Spinal cord (tissue), 10 donors: Measurements from ENCODE around the gene DENR. TPM values are rescaled to one million over a fixed set of nuclear protein-coding genes. Genes with fewer than 3 reads are reported as not detected.
"Not testable (repeated sequence)": the region's sequence is repeated elsewhere in the genome, so short reads cannot be mapped to it uniquely, and the experiment has no call there.

ENCODE experiments used
- DNase-seq, 6 donors: peaks; one replicate each; pipeline versions ENCODE4 v3.0.0 to v3.0.0-alpha.2; 2013 to 2015; ENCODE audit warnings: low spot score in 6 of 6, low read depth in 4 of 6
- H3K27ac ChIP-seq: one replicate; pipeline ENCODE4 v1.5.1; 2013; ENCODE audit warnings: low read depth, low read length, control low read depth
- H3K27me3 ChIP-seq: one replicate; pipeline ENCODE4 v1.6.1; 2013; ENCODE audit warnings: low read length; ENCODE audit not compliant: control insufficient read depth, insufficient read depth
- H3K36me3 ChIP-seq: one replicate; pipeline ENCODE4 v1.6.1; 2013; ENCODE audit warnings: low read length; ENCODE audit not compliant: control insufficient read depth, insufficient read depth
- H3K4me1 ChIP-seq: one replicate; pipeline ENCODE4 v1.6.1; 2013; ENCODE audit warnings: low read length; ENCODE audit not compliant: control insufficient read depth, insufficient read depth
- H3K4me3 ChIP-seq: one replicate; pipeline ENCODE4 v1.5.1; 2013; ENCODE audit warnings: low read depth, low read length, control low read depth
- H3K9me3 ChIP-seq: one replicate; pipeline ENCODE4 v1.6.1; 2013; ENCODE audit warnings: low read length; ENCODE audit not compliant: control insufficient read depth, insufficient read depth
- WGBS: methylation state at CpG from one replicate; pipeline ENCODE4 v1.1.5; 2013; ENCODE audit warnings: missing lambda C conversion rate; ENCODE audit not compliant: insufficient coverage; 5-methylcytosine and 5-hydroxymethylcytosine counted together
- long read RNA-seq, 4 donors: transcript quantifications; one replicate each; lab custom pipeline, GENCODE V29; 2026
- polyA plus RNA-seq, 2 donors: library from polyadenylated mRNA; unstranded; fragments of 120-200 nt; gene quantifications; one replicate each; pipeline ENCODE4 v1.2.1, GENCODE V29; 2013; ENCODE audit not compliant: insufficient read length in 2 of 2
- total RNA-seq, 2 donors: library from RNA; depleted of rRNA in 1 of 2; stranded (reverse); fragments of 120-200 nt in 1 of 2; fragments of >200 nt in 1 of 2; gene quantifications; one replicate each; pipeline versions ENCODE4 v1.2.3 to v1.2.4, GENCODE V29; 2013 to 2014
- donor health status: healthy.

Gene DENR
- total RNA-seq (10 to 100 TPM; 44.2 to 50.2 TPM), polyA plus RNA-seq (10 to 100 TPM; 68.2 to 72.5 TPM)
- long read RNA-seq, donor 1, partial matches to known transcripts: 25 of 42 reads
- long read RNA-seq, donor 1, other reads (novel, unspliced or antisense): 15 of 42 reads
- long read RNA-seq, donor 2, partial matches to known transcripts: 0 of 10 reads
- long read RNA-seq, donor 2, other reads (novel, unspliced or antisense): 10 of 10 reads
- long read RNA-seq, donor 3, partial matches to known transcripts: 14 of 33 reads
- long read RNA-seq, donor 3, other reads (novel, unspliced or antisense): 19 of 33 reads
- long read RNA-seq, donor 4, partial matches to known transcripts: 23 of 40 reads
- long read RNA-seq, donor 4, other reads (novel, unspliced or antisense): 15 of 40 reads

DNA sequence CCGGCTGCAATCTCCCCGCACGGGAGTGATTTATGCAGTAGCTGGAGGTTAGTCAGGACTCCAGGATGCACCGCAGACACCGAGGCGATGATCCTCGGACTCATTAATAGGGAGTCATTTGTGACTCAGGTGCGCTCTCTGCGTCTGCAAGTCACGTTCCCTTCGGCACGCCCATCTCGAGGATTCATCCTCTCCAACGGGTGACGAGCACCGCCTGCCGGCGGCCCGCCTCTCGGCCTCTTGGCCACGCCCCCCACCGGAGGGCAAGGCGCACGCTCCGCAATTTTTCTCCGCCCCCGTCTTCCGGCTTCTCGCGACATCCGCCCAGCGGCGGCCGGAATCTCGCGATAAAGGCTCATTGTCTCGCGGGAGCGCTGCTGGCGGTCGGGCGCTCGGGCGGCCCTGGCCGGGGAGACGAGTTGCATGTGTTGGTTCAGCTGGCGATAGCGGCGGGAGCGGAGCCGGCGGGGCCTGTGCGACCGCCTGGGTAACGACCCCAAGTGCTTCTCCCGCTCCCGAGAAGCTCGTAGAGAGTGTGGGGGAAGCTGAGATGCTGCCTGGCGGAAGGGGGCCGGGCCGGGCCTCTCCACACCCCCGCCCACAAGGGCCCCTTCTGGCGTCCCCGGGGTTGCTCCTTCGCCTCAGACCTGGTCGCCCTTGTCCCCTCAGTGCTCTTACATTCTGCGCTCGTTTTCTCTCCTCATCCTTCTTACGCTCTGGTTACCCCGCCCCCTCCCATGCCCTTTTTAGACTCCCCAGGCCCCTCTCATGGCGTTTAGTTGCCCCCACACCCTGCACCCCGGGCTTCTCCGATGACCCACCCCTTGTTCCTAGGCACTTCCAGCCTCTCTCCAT lies at the start of gene DENR:
Gene DENR, plus strand, starts transcription at position 361 of the 855 bp plus-strand sequence. CDS start 878 bp downstream, outside the sequence.
- Histone ChIP-seq H3K27me3 (no peaks in the 10 kb centered on the region), H3K27ac (peak within 1 kb of the TSS; percentile 88), H3K4me3 (peak within 1 kb of the TSS; percentile 90), H3K4me1 (peaks cover 13% of the 10 kb centered on the region), H3K36me3 (peaks cover 22% of the 10 kb centered on the region), H3K9me3 (no peaks in the 10 kb centered on the region)
- WGBS: under 1% methylated on average over 72 of the region's 73 CpGs
- peak; percentile 89 to 99 (median 96) for DNase-seq

DNA sequence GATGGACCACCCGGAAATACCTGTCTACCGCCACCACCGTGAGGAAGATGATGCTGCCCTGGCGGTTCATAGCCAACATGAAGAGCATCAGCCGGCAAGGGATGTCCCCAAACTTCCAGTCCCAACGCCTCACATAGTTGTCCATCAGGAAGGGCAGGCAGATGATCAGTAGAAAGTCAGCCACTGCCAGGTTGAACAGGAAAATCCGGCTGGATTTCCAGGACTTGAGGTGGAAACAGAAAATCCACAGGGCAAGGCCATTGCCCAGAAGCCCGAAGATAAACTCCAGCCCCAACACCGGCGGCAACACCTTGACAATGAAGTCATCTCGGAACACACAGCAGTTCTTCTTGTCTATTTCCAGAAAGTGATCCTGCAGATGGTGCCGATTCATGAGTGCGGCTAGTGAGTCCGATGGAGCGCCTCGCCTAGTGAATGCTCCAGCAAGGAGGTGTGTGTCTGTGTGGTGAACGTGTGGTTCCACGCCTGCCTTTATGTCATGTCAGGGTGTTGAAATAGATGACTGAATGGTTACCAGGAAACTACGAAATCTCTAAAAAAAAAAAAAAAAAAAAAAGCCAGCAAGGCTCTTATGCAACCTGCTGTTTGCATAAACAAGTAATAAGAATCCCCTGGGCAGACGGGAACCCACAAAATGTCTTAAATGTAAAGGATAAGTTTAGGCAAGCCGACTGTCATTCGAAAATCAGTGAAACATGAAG lies 49.6 kb upstream of the DENR start, which contains the start of gene HCAR2:
Gene HCAR2, minus strand, starts transcription at position 468 of the 722 bp plus-strand sequence. Its CDS starts 74 bp downstream, at position 394.
- DNase-seq: peak in 1 of 6 donors; percentile 35
- not testable (repeated sequence) for H3K4me3 ChIP-seq, H3K27me3 ChIP-seq, H3K4me1 ChIP-seq, H3K9me3 ChIP-seq, H3K27ac ChIP-seq, H3K36me3 ChIP-seq
- 96% methylated on average over 13 of the region's 22 CpGs for WGBS

GRCh38 chr12:122703841-122704240 lies 48.8 kb upstream of the DENR start:
- DNase-seq, H3K36me3 ChIP-seq, H3K9me3 ChIP-seq, H3K4me1 ChIP-seq, H3K27me3 ChIP-seq, H3K27ac ChIP-seq, H3K4me3 ChIP-seq: not testable (repeated sequence)
- no CpG with 5 or more reads among the region's 3 CpGs for WGBS

DNA sequence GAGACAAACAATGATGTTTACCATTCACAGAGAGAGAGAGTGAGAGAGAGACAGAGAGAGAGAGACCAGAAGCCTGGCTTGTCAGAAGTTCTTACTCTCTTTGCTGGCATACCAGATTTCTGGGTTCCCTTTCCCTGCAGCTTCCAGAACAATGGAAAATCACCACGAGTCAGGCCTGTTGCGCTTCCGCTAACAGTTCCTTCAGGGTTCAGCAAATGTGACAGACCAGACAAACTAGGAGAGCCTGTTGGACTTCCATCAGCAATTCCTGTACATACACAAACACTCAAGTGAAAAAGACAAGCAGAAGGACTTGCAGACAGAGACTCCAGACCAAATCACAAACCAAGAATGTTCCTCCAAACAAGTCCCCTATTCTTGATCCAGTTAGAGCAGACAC lies 43.3 kb upstream of the DENR start:
- not testable (repeated sequence) for H3K27me3 ChIP-seq, H3K27ac ChIP-seq, H3K9me3 ChIP-seq, H3K36me3 ChIP-seq, H3K4me3 ChIP-seq, H3K4me1 ChIP-seq, DNase-seq
- WGBS: no CpG with 5 or more reads among the region's 3 CpGs

DNA sequence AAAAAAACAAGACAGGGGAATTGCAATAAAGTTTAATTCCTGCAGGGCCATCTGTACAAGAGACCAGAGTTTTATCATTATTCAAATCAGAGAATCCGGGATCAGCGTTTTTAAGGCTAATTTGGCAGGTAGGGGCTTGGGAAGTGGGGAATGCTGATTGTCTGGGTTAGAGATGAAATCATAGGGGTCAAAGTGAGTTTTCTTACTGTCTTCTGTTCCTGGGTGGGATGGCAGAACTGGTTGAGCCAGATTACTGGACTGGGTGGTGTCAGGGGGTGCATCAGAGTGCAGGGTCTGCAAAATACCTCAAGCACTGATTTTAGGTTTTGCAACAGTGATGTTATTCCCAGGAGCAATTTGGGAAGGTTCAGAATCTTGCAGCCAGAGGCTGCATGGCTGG lies 42.3 kb upstream of the DENR start:
- H3K4me1 ChIP-seq, H3K27ac ChIP-seq, H3K36me3 ChIP-seq, DNase-seq, H3K9me3 ChIP-seq, H3K27me3 ChIP-seq, H3K4me3 ChIP-seq: not testable (repeated sequence)
- WGBS: 100% methylated on average over 2 of the region's 2 CpGs

DNA sequence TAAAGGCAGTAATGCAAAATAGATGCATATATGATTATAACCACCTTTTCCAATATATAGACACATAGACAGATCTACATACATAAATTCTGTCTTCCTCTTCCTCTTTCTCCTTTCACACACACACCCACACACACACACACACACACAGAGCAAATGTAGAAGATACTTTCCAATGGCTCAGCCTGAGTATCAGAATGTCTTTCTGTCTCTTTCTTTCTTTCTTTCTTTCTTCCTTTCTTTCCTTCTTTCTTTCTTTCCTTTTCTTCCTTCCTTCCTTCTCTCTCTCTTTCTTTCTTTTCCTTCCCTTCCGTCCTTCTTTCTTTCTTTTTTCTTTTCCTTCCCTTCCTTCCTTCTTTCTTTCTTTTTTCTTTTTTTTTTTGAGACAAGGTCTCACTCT lies 41.4 kb upstream of the DENR start:
- not testable (repeated sequence) for H3K36me3 ChIP-seq, H3K4me3 ChIP-seq, H3K27me3 ChIP-seq, H3K9me3 ChIP-seq, H3K4me1 ChIP-seq, H3K27ac ChIP-seq, DNase-seq
- 75% methylated on average over 1 of the region's 1 CpG for WGBS

GRCh38 chr12:122713491-122714188 lies 39.0 kb upstream of the DENR start:
- not testable (repeated sequence) for H3K27me3 ChIP-seq, H3K4me3 ChIP-seq, H3K27ac ChIP-seq, H3K9me3 ChIP-seq, H3K4me1 ChIP-seq, H3K36me3 ChIP-seq, DNase-seq
- no CpG with 5 or more reads among the region's 10 CpGs for WGBS

GRCh38 chr12:122715211-122715610 lies 37.4 kb upstream of the DENR start:
- not testable (repeated sequence) for H3K27ac ChIP-seq, H3K4me3 ChIP-seq, H3K4me1 ChIP-seq, DNase-seq, H3K9me3 ChIP-seq, H3K36me3 ChIP-seq, H3K27me3 ChIP-seq
- 76% methylated on average over 6 of the region's 6 CpGs for WGBS

GRCh38 chr12:122716658-122717057 lies 36.0 kb upstream of the DENR start, which contains the start of gene HCAR3:
Gene HCAR3 (minus strand): TSS chr12:122716811. CDS start chr12:122716737, 74 bp downstream.
- 83% methylated on average over 7 of the region's 10 CpGs for WGBS
- not testable (repeated sequence) for H3K4me3 ChIP-seq, DNase-seq, H3K27ac ChIP-seq, H3K27me3 ChIP-seq, H3K4me1 ChIP-seq, H3K9me3 ChIP-seq, H3K36me3 ChIP-seq
